HG02943 (cell line): ENCODE results near the gene STIL.
"Not testable (repeated sequence)": the region's sequence is repeated elsewhere in the genome, so short reads cannot be mapped to it uniquely, and the experiment has no call there.

Experiments used
- ATAC-seq: cut with Tn5 transposase; IDR thresholded peaks from one replicate; pipeline ENCODE4 v1.9.1; 2021; ENCODE audit warnings: mild to moderate bottlenecking, low read depth, moderate library complexity; ENCODE audit not compliant: unreplicated experiment

Gene STIL

DNA sequence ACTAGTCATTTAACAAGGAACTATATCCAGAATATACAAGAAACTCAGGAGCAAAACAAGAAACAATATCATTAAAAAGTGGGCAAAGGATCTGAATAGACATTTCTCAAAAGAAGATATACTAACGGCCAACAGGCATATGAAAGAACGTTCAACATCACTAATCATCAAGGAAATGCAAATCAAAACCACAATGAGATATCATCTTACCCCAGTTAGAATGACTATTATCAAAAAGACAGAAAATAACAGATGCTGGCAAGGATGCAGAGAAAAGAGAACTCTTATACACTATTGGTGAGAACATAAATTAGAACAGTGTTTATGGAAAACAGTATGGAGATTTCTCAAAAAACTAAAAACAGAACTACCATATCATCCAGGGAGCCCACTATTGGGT is 110.4 kb downstream of the STIL start:
- not testable (repeated sequence) for ATAC-seq

- ATAC-seq, result no peak
Observed at GRCh38 chr1:47201179-47201578, 112.8 kb downstream of the STIL start.
